NOMO-1 treated with DMSO at 0.1 percent for 48 hours (cell line): ENCODE results near the gene SNX4.
"Not testable (repeated sequence)": the region's sequence is repeated elsewhere in the genome, so short reads cannot be mapped to it uniquely, and the experiment has no call there.

Experiments
- DNase-seq: peaks from one replicate; lab custom pipeline; 2025; ENCODE audit not compliant: unreplicated experiment; lab: John Stamatoyannopoulos, UW

Gene SNX4

GRCh38 chr3:125519678-125520562 is at the start of gene SNX4:
SNX4 (minus strand) TSS chr3:125520202; CDS start chr3:125520172, 30 bp downstream.
- DNase-seq = peak; percentile 90

GRCh38 chr3:125556314-125556713 is 36.3 kb upstream of the SNX4 start:
- DNase-seq = no peak

GRCh38 chr3:125552401-125552800 is 32.4 kb upstream of the SNX4 start:
- DNase-seq = no peak

GRCh38 chr3:125528920-125529319 is 8.9 kb upstream of the SNX4 start:
- no peak for DNase-seq

GRCh38 chr3:125525153-125525552 is 5.2 kb upstream of the SNX4 start:
- DNase-seq = no peak

GRCh38 chr3:125520563-125520919 is 539 bp upstream of the SNX4 start:
- DNase-seq = not testable (repeated sequence)

- no peak for DNase-seq
These were observed 4.6 kb downstream of the SNX4 start for GRCh38 chr3:125515421-125515820.

GRCh38 chr3:125513490-125514115 is 6.4 kb downstream of the SNX4 start:
- no peak for DNase-seq

GRCh38 chr3:125512135-125512920 is 7.7 kb downstream of the SNX4 start:
- DNase-seq = no peak

GRCh38 chr3:125511420-125512118 is 8.4 kb downstream of the SNX4 start:
- DNase-seq = peak; percentile 36

GRCh38 chr3:125507128-125507527 is 12.9 kb downstream of the SNX4 start:
- DNase-seq = no peak

GRCh38 chr3:125498630-125499029 is 21.4 kb downstream of the SNX4 start:
- no peak for DNase-seq

GRCh38 chr3:125496701-125497100 is 23.3 kb downstream of the SNX4 start:
- no peak for DNase-seq

GRCh38 chr3:125482406-125482805 is 37.6 kb downstream of the SNX4 start:
- no peak for DNase-seq

GRCh38 chr3:125481786-125482185 is 38.2 kb downstream of the SNX4 start:
- no peak for DNase-seq

GRCh38 chr3:125481375-125481759 is 38.6 kb downstream of the SNX4 start:
- DNase-seq = not testable (repeated sequence)

GRCh38 chr3:125480656-125481374 is 39.2 kb downstream of the SNX4 start:
- no peak for DNase-seq

GRCh38 chr3:125479091-125479490 is 40.9 kb downstream of the SNX4 start:
- DNase-seq = no peak

GRCh38 chr3:125478326-125478725 is 41.7 kb downstream of the SNX4 start:
- DNase-seq = no peak

GRCh38 chr3:125477701-125478100 is 42.3 kb downstream of the SNX4 start:
- no peak for DNase-seq
